GM21737 (cell line): ENCODE measurements around the gene MCRIP2.

Source experiments
- ATAC-seq: cut with Tn5 transposase; IDR thresholded peaks from one replicate; pipeline ENCODE4 v1.9.1; 2021; ENCODE audit warnings: mild to moderate bottlenecking, moderate library complexity; ENCODE audit not compliant: unreplicated experiment

The MCRIP2 gene

DNA sequence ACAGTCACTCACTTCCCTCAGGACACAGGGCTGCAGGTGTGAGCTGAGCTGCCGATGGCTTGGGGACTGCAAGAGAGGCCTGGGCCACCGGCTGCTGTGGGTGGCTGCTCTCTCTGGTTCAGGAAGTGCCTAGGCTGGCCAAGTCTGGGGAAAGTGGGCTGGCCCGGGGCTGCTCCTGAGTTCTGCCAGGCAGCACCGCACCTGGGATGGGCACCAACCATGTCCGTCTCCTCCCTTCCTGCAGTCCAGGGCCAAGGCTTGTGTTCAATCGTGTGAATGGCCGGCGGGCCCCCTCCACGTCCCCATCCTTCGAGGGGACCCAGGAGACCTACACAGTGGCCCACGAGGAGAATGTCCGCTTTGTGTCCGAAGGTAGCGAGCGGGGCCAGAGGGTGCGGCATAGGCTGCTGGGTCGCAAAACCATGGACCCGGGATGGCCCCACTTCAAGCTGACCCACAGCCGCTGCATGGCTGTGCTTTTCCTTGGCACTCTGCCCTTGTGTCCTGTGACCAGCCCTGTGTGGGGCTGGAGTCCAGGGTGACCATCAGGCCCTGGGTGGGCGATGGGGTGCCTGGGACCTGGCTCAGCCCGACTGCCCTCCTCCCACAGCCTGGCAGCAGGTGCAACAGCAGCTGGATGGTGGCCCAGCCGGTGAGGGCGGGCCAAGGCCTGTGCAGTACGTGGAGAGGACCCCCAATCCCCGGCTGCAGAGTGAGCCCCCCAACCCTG lies 5.7 kb downstream of the MCRIP2 start:
- ATAC-seq, result no peak

DNA sequence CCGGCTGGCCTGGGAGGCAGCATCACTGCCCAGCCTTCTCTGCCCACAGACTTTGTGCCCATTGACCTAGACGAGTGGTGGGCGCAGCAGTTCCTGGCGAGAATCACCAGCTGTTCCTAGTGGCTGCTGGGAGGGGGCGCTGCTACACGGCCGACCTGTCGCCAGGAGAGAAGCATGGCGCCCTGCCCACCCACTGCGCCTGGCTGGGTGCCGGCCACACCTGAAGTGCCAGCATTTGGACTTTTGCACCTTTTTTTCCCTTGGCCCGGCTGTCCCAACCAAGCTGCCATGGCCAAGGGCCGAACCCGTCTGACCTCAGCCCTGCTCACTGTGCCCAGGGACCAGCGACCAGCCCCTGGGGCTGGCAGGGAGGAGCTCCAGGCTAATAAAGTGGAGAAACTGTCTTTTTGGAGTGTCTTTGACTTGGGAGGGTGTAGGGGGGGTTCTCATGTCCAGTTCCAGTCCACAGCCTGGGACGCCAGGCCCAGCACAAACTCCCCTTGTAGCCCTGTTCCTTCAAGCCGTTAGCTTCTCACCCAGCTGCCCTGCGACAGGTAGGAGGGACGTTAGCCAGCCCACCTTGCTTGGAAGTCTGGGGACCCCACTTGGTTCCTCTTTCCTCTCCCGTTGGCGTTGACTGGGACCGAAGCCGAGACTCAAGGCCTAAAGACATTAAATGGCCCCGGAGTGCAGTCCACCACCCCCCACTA lies 6.6 kb downstream of the MCRIP2 start:
- no peak for ATAC-seq

DNA sequence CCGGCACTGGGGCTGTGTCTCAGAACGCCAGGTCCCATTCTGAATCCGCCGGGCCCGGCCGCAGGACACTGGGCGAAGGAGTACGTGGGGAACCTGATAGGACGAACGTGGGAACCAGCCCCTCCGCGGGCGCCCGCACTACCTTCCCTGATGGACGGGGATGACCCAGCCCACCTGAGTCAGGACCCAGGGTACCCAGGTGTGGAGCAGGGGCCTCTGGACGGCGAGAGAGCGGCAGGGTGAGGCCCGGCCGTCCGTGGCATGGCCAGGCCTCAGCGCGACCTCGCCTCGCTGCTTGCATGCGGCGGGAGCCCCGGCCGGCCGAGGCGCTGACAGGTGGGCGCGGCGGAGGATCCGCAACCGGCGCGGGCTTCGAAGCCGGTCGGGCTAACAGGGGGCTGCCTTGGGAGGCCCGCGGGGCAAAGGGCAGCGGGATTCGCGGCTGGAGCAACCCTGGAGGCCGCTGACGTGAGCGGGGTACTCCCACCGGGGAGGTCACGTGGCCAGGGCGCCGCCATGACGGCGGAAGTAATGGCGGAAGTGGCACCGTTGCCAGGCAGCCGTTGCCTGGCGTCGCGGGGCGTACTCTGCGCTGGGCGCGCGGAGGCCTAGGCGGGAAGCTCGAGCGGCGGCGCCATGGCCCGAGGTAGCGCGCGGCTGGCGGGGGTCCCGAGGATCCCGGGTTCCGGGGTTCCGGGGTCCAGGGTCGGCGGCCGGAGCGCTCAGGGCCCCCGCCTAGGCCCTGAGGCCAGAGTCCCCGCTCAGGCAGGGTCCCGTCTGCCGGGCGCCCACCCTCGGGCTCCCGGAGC lies 7.4 kb downstream of the MCRIP2 start, which contains the start of gene WDR90:
TSS of gene WDR90 (plus strand) at position 585 of the 809 bp plus-strand sequence. CDS start at position 637, 52 bp downstream.
- ATAC-seq, result peak; percentile 68

DNA sequence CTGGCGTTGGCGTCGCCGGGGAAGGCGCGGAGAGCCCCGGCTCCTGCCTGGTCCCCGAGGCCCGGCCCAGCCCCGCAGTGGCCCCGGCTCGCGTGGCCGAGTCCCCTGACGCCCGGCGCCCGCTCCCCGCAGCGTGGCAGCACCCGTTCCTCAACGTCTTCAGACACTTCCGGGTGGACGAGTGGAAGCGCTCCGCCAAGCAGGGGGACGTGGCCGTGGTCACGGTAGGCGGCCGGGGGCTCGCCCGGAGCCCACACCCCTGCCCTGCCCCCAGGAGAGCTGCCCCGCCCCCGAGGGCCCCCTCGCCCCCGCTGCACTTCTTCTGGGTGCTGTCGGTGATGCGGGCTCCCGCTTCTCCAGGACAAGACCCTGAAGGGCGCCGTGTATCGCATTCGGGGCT lies 8.0 kb downstream of the MCRIP2 start:
- ATAC-seq, result no peak

DNA sequence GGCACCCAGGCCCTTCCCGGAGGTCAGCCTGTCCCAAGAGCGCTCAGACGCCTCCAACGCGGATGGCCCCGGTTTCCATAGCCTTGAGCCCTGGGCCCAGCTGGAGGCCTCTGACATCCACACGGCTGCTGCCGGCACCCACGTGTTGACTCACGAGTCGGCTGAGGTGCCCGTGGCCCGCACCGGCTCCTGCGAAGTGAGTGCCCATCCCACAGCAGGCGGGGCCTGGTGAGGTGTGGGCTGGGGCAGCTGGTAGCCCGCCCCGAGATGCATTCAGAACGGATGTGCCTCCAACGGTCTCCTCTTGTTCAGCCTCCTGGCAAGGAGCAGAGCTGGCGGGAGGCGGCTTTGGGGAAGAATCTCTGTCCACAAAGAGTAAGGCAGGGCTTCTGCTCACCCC lies 10.2 kb downstream of the MCRIP2 start:
- no peak for ATAC-seq

DNA sequence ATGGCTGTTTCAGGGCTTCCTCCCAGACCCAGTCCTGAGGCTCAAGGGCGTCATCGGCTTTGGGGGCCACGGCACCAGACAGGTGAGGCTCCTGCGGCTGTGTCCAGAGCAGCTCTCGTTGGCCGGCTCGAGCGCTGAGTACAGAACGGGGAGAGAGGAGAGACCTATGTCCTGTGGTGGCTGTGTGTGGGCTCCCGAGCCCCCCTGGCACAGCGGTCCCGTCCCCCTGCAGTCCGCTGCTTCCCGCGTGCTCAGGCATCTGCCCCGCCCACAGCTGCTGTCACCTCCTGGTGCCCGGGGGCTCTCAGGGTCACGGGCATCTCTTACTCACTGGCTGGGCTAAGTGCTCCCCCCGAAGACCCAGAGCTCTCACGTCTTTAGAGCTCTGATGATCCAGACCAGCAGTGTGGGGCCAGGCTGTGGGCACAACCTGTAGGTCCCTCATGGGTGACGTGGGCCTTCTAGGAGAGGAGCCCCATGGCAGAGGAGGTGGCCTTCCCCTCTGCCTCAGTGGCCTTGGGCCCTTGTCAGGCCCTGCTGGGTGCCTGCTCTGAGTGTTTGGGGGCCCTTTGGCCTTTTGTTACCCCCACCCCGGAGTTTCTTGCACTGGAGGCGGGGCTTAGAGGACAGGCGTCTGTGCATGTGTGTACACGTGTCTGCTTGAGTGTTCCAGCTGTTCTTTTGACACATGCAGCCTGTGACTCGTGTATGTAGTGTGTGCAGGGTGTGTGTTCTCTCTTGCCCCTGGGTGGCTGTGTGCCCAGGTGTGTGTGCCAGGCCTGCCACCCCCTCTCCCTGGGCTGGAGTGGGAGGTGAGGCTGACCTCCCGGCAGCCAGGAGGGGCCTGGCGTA lies 11.1 kb downstream of the MCRIP2 start:
- ATAC-seq, result no peak

DNA sequence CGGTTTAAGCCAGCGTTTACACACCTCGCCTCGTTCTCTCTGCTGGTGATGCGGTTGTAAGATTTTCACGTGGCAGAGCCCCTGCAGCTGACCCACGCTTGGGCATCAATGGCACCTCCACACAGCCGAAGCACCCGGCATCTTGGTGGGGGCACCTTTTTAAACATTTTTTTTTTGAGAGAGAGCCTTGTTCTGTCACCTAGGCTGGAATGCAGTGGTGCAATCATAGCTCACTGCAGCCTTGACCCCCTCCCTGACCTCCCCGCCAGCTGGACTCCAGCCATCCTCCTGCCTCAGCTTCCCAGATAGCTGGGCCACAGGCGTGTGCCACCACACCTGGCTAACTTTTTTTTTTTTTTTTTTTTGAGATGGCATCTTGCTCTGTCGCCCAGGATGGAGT lies 12.4 kb downstream of the MCRIP2 start:
- no peak for ATAC-seq

DNA sequence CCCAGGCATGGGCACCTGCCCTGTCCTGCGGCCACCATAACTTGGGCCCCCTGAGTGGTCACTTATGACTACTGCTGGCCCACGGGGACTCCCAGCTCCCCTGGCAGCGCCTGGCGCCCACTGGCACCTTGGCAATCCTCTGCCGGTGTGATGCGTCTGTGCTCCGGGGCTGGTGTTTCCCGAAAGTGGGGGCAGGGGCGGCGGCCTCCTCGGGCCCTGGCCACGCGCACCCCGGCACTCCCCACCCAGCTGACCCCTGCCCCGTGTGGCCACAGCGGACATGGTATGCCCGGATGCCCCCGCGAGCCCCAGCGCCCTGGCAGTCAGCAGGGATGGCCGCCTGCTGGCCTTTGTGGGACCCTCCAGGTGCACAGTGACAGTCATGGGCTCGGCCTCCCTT lies 15.9 kb downstream of the MCRIP2 start:
- ATAC-seq, result no peak

DNA sequence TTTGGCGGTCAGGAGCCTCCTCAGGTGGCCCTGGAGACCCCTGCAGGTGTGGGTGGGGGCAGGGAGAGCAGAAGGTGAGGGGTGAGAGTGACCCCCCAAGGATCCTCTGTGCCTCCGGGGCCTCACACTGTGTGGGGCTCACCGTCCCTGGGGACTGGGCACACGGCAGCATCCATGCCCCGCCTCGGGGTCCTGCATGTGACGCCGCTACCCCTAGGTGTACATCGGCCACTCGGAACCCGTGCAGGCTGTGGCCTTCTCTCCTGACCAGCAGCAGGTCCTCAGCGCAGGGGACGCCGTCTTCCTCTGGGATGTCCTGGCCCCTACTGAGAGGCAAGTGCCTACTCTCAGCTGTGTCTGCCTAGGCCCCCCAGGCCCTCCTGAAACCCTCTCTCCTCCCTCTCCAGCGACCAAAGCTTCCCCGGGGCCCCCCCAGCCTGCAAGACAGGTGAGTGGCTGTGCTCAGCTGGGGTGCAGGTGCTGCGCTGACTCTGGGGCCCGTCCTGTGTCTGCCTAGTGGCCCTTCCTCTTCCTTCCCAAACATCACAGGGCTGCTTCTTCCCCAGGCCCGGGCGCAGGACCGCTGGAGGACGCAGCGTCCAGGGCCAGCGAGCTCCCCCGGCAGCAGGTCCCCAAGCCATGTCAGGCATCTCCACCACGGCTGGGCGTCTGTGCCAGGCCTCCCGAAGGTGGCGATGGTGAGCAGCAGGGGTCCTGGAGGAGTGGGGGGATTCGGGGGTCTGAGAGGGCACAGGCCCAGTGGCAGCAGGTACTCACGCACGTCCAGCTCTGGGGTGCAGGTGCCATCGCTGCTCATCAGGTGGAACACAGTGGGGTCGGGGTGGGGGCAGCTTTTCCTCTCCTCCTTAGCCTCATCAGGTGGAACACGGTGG lies 17.3 kb downstream of the MCRIP2 start:
- ATAC-seq, result no peak

DNA sequence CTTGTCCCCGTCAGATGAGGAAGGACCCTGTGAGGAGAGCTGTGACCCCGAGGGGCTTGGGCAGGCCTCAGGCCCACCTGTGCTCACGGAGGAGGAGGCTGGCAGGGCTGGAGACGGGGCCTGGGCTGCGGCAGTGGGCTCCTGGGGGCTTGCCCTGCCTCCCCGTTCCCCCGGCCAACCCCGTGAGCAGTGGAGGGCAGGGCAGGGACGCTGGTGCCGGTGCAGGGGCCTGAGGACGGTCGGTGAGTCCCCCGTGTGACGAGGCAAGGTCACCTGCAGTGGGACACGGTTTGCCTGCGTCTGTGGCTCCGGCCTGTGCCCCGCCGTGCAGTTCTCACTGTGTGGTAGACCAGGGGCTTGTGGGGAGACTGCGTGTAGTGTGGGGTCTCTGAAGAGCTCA lies 18.0 kb downstream of the MCRIP2 start:
- ATAC-seq, result no peak

DNA sequence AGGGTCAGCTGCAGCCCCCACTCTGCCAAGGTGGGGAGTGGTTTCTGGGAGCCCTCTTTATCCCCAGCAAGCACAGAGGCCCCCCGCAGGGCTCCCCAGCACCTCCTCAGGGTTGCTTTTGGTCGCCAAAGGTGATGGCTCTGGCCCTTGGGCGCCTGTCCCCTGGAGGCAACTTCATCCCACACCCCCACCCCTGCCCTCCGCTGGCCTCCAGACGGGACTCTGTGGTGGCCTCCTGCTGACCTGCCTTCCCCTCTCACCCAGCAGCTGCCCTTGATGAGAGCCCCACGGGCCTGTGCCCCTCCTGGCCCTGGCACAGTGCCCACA lies 18.5 kb downstream of the MCRIP2 start:
- no peak for ATAC-seq

DNA sequence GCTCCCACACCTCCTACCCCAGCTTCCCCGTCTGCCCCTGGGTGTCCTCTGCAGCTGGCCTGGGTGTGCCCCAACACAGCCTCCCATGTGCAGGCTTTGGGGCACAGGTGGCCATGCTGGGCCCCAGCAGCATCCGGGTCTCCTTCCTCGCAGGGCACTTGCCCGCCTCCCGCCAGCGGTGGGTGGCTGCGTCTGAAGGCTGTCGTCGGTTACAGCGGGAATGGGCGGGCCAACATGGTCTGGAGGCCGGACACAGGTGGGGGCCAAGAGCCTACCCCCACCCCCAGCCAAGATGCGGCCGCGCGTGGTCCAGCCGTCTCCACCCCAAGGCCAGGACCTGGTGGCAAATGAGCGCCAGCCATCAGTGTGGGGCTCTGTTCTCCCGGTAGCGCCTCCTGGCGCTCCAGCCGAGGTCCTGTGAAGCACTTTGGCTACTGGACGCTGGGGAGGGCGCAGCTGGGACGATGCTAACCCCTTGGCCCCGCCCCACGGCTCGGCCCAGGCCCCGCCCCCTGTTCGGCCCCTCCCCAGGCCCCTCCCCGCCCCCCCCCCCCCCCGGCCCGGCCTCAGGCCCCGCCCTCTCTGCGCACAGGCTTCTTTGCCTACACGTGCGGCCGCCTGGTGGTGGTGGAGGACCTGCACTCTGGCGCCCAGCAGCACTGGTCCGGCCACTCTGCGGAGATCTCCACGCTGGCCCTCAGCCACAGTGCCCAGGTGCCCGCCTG lies 19.0 kb downstream of the MCRIP2 start:
- ATAC-seq, result no peak

DNA sequence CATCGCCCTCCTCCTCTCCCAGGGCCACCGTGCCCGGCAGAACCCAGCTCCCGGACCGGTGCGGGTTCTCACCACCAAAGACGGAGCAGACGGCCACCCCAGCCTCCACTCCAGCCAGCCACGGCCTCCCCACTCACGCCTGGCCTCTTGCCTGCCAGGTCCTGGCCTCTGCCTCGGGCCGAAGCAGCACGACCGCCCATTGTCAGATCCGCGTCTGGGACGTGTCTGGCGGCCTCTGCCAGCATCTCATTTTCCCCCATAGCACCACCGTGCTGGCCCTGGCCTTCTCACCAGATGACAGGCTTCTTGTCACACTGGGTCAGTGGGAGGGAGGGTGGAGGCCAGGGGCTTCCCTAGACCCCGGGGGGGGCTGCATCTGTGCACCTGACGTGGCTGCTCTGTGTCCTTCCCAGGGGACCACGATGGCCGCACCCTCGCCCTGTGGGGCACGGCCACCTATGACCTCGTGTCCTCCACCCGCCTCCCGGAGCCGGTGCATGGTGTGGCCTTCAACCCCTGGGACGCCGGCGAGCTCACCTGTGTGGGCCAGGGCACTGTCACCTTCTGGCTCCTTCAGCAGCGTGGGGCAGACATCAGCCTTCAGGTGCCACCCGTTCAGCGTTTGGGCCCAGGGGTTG lies 19.7 kb downstream of the MCRIP2 start:
- no peak for ATAC-seq

DNA sequence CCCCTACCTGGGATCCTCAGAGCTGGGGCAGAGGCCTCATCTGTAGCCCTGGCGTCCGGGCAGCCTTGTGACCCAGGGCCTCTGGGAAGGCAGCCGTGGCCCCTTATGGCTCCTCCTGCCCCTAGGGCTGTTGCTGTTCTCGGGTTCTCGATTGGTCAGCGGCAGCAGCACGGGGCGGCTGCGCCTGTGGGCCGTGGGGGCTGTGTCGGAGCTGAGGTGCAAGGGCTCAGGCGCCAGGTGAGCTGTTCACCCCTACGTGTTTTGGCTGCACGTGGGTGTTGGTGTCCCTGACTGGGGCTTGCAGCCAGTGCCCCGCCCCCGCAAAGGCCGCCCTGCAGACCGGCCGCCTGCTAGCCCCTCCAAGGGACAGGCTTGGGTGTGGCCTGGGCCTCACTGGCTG lies 20.5 kb downstream of the MCRIP2 start:
- no peak for ATAC-seq

DNA sequence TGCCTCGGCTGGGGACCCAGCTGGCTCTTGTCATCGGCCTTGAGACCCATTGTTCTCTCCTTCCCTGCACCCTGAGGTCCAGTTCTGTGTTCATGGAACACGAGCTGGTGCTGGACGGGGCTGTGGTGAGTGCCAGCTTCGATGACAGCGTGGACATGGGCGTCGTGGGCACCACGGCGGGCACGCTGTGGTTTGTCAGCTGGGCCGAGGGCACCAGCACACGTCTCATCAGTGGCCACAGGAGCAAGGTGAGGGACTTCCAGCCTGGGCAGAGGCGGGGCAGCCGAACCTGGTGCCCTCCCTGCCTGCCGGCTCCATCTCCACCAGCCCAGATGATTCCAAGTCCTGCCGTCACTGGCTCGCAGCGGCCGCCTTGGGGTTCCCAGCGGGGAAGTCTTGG lies 21.0 kb downstream of the MCRIP2 start:
- no peak for ATAC-seq

DNA sequence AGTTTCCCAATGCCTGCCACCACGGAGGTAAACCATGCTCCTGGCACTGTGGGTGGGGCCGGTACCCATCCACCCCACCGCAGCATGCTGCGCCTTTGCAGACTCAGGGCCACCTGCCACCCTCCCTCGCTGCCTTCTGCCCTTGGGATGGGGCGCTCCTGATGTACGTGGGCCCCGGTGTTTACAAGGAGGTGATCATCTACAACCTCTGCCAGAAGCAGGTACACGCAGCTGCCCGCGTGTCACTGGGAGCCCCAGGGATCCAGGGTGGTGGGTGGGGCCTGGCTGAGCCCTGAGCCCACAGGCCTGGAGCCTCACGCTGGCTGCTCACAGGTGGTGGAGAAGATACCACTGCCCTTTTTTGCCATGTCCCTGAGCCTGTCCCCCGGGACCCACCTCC lies 24.9 kb downstream of the MCRIP2 start:
- ATAC-seq, result no peak

DNA sequence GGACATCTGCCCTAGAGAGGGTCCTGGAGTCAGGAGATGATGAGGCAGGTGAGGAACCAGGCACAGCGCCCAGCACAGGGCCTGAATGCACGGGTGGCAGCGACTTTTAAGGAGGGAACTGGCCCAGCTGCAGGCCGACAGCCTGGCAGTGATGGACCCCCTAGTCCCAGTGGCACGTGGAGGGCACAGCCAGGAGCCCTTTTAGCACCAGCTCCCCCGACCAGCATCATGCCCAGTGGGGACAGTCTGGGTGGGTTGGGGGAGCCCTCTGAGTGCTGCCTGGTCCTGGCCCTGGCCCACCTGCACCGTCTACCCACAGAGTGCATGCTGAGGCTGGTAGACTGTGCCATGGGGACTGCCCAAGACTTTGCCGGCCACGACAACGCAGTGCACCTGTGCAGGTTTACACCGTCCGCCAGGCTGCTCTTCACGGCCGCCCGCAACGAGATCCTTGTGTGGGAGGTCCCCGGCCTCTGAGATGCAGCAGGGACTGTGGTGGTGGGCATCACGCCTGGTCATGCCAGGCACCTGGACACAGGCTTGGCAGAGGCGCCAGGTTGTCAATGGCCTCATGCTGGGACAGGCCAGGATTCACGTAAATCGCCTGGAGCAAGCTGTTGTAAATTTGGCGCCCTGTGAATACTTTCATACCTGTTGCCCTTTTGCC lies 25.6 kb downstream of the MCRIP2 start:
- ATAC-seq, result no peak

DNA sequence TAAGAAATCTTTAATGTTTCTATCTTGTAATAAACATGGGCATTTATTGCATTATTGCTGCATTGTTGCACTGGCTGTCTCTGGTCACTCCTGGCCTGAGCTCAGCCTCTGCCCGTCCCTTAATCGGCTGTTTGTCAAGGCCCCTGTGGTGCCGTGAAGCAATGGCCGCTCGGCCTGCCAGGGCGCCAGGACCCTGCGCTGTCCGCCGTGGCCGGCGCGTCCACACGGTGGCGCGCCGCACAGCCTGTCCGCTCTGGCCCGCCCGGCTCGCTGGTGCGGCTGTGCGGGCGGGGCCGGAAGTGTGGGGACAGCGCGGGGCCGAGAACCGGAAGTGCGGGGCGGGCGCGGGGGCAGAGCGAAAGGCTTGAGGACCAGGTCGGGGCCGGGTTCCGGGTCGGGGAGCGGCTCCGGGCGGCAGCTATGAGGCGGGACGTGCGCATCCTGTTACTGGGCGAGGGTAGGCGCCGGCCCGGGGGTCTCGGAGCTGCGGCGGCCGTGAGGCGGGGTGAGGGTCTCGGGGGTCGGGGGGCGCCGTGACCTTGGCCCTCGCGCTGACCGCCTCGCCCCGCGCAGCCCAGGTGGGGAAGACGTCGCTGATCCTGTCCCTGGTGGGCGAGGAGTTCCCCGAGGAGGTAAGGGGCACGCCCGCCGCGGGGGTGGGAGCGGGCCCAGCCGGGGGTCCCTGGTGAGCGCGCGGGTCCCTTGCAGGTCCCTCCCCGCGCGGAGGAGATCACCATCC lies 26.3 kb downstream of the MCRIP2 start, which contains the start of gene RHOT2:
TSS of gene RHOT2 (plus strand) at position 353 of the 739 bp plus-strand sequence. CDS start at position 421, 68 bp downstream.
- ATAC-seq, result peak; percentile 83
